ENCODE data around the gene TLE1.
"Not testable (repeated sequence)": the region's sequence is repeated elsewhere in the genome, so short reads cannot be mapped to it uniquely, and the experiment has no call there.

The TLE1 gene

GRCh38 chr9:81652058-81652687 lies 37.2 kb downstream of the TLE1 start:
- no peak for DNase-seq

DNA sequence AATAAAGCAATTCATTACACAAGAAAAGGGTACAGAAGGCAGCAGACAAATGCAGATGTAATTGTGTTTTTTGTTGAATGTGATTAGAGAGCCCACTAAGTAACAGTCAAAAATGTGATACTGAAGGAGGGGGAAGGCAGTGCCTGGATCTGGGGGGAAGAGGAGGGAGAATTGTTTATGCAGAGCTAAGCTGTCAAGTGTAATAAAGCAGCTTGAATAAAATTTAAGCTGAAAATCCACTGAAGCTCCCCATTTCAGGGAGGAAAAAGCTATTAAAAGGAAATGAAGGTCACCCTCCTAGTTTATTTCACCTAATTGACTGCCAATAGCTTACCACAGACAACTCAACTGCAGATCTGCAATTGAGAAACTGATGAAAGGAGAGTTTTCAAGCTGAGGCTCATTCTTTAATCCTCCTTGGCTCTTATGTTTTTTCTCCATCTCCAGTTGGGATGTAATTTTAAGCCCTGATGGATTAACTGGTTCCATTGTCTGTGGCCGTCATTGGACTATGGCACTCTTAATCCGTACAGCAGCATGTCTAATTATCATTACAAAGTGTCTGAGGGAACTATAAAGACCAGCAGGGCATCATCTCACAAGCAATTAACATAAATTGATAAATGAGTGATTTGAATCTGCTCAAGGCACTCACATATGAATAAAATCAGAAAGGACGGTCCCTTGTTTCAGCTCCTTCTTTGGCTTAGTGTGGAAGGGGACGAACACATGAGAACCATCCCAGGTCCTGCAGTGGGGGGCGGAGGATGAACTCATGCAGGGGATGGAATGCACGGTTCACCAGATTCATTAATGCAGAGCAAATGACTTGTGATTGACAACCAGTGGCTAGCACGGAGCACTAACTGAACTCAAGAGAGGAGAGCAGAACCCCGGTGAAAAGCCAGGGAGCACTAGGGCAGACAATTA lies 38.5 kb downstream of the TLE1 start:
- no peak for DNase-seq

- no peak for DNase-seq
Observed at GRCh38 chr9:81649475-81650240, 39.7 kb downstream of the TLE1 start.

DNA sequence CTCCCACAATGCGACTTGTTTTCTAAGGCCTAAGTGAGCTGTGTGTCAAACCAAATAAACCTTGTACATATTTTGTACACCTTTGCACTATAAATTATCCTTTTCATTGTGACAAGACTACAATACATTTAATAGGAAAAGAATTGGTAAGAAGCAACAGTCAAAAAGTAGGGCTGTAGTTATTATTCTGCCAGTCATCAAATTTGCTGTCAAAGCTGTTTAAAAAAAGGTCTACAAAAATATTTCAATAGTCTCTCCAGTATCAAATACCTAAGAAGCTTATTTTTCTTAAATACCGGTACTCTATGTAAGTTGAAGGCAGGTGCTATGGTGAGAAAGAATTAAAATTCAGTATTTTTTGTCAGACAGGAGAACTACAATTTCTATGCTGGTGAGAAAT lies 40.5 kb downstream of the TLE1 start:
- DNase-seq: no peak

- no peak for DNase-seq
Observed at GRCh38 chr9:81646337-81646736, 43.0 kb downstream of the TLE1 start.

DNA sequence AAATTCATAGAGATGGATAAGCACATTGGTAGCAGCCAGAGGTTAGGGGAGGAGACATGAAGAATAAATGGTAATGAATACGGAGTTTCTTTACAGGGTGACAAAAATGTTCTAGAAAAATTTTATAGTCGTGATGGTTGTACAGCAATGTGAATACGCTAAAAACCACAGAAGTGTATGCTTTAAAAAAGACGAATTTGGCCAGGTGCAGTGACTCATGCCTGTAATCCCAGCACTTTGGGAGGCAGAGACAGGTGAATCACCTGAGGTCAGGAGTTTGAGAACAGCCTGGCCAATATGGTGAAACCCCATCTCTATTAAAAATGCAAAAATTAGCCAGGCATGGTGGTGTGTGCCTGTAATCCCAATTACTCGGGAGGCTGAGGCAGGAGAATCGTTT lies 44.8 kb downstream of the TLE1 start:
- not testable (repeated sequence) for DNase-seq

DNA sequence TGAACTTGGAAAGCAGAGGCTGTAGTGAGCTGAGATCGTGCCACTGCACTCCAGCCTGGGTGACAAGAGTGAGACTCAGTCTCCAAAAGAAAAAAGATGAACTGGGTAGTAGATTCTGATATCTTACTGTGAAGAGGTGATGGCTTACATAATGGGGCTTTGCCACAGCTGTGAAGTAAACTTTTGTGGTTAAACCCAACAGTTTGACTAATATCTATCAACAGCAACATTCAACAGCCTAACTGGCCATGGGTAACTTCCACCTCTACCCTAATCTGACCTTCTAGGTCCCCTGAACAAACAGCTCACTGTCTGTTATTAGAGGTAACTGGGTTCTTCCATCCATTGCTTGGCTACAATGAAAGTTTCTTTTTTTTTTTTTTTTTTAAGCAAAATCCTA lies 52.1 kb downstream of the TLE1 start:
- no peak for DNase-seq

- no peak for DNase-seq
Observed at GRCh38 chr9:81636255-81636599, 53.1 kb downstream of the TLE1 start.

DNA sequence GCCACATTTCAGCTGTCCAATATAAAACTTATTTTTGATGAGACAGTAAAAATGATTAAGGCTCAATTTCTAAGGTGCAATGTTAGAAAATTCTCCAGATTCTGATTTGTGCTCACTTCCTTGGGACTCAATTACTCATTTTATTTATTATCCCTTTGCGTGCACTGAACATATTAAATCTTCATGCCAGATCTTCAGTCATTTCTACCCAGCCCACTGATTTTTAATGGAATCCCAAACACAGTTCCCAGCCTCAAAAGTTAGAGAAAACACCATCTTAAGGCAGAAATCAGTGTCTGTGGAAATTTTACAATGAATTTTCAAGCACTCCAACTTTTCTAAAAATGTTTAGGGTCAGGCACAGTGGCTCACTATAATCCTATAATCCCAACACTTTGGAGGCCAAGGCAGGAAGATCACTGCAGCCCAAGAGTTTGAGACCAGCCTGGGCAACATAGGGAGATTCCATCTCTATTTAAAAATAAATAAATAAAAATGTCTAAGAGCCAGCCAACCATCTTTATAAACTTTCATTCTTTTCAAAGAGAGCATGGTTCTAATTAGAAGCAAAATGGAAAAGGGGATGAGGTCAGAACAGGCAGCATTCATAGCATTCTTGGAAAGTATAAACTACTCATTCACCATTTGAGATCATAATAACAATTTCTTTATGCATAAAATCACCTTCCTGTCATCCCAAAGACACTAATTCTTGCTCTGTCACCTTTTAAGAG lies 53.7 kb downstream of the TLE1 start:
- DNase-seq: no peak

GRCh38 chr9:81634915-81635516 lies 54.3 kb downstream of the TLE1 start:
- DNase-seq: no peak

DNA sequence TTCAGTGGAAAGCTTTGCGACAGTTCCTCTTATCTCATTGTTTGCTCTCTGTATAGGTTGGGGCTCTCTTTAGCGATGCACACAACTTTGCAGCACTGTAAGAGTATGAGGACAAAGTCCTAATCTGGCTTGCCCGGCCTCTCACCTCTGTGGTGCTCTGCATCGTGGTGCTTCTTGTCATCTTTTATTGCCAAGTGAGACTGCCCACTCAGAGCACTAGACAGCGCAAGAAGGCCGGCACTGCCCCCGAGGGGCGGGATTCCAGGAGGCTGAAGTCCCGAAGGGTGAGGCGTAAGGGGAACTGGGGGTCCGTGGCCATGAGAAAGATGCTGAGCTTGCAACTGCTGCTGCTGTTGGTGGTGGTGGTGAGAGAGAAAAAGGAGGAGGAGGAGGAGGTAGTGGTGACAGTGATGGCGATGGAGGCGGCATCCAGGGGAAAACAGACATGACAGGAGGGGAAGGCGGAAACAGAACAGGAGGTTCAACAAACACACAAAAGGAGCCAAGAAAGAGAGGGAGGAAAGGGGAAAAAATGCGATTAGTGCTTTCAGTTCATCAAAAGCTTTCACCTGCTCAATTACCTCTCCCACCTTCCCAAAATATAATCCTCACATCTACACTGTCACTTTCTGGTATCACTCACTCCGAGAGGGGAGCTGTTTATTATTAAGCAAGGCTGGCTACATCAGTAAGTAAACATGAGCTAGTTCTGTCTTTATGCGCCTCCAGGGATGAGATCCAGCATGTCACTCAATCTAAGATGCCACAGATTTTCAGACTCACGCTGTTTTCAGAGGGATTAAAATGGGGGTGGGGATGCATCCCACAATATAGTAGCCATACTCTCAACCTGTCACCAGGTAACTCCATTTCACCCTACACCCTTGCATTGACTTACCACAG lies 55.1 kb downstream of the TLE1 start:
- DNase-seq: no peak

DNA sequence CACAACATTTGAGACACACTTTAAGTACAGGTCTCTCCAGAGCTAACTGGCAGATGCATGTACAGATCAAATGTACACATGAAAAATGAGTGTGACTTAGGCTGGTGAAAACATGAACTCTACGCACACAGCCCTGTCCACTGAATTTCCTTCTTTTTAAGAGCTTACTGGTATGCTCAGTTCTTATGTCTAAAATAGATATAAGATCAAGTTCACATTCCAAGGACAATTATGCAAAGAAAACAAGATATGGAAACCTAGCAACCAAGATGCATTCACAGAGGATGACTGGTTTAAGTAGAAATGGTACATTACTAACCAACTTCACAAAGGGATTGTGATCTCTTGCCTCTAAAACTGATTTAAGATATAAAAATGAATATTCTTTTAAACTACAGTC lies 56.7 kb downstream of the TLE1 start:
- no peak for DNase-seq

DNA sequence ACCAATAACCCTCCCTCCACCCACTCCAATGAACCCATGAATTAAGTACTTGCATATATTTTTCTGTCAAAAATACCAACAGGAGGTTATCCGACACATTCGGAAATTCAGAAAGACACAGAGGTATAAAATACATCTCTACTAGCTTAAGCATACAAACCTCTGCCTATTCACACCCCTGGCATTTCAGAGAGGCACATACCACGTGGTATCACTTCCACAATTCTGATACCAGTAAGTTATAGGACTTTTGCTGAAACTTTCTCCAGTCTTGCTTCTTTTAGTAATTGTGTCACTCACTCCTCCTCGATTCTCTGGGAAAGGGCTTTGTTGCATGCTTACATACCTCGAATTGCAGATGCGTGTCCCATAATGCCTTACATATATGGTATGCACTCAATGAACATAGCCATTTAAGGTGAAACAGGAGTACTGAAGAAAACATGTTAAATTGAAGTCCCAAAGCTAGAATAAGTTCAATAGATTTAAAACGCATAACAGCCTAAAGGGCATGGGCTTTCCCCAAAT lies 58.1 kb downstream of the TLE1 start:
- no peak for DNase-seq

GRCh38 chr9:81629440-81629839 lies 59.9 kb downstream of the TLE1 start:
- no peak for DNase-seq

- DNase-seq: no peak
Observed at GRCh38 chr9:81628897-81629296, 60.5 kb downstream of the TLE1 start.

DNA sequence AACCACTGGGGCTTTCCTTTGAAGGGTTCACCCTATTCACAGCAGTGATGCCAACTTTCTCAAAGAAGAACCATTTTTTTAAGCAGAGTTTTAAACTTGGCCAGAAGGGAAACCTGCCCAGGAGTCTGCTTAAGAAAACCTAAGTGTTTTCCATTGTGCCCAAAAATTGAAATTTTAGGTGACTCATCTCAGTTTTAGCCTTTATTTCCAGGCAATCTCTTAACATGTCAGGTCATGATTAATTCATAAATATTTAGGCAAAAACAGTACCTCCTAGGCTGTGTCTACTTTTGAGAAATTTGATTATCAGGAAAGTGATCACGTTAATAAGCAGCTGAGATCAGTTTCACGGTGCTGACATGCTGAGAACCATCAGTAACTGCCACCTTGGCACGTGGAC lies 61.9 kb downstream of the TLE1 start:
- no peak for DNase-seq

- no peak for DNase-seq
Observed at GRCh38 chr9:81626511-81626910, 62.8 kb downstream of the TLE1 start.

GRCh38 chr9:81625969-81626368 lies 63.4 kb downstream of the TLE1 start:
- DNase-seq: no peak

- no peak for DNase-seq
Observed at GRCh38 chr9:81623778-81624177, 65.6 kb downstream of the TLE1 start.

- no peak for DNase-seq
Observed at GRCh38 chr9:81622471-81623255, 66.7 kb downstream of the TLE1 start.
